Measurements from ENCODE around the gene SPATA9. TPM values are rescaled to one million over a fixed set of nuclear protein-coding genes. Genes with fewer than 3 reads are reported as not detected.

Gene SPATA9
- total and polyA plus RNA-seq, 4 donors: 0.28 to 0.49 TPM; not detected in 2

DNA sequence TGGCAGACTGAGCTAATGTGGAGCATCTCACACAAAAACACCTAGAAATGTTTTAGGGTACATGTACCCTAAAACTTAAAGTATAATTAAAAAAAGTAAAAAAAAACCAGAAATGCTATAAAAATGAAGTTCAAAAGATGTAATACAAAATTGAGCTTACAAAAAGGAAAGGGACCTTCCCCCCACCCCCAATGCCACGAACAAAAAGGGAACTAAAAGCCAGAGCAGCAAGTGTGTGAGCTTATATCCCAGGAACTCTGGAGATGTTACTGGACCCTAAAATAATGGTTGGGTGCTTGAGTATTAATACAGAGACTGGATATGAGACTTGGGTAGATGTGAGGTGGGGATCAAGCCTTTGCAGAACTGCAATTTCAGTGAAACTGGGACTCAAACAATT lies 11.0 kb downstream of the SPATA9 start:
- no peak for TF ChIP-seq FOXA2 (IDR thresholded peaks at IDR 0.05)
- TF ChIP-seq, protein P1, sequence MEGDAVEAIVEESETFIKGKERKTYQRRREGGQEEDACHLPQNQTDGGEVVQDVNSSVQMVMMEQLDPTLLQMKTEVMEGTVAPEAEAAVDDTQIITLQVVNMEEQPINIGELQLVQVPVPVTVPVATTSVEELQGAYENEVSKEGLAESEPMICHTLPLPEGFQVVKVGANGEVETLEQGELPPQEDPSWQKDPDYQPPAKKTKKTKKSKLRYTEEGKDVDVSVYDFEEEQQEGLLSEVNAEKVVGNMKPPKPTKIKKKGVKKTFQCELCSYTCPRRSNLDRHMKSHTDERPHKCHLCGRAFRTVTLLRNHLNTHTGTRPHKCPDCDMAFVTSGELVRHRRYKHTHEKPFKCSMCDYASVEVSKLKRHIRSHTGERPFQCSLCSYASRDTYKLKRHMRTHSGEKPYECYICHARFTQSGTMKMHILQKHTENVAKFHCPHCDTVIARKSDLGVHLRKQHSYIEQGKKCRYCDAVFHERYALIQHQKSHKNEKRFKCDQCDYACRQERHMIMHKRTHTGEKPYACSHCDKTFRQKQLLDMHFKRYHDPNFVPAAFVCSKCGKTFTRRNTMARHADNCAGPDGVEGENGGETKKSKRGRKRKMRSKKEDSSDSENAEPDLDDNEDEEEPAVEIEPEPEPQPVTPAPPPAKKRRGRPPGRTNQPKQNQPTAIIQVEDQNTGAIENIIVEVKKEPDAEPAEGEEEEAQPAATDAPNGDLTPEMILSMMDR (IDR thresholded peaks at IDR 0.05; ENCODE audit: low read depth, low read length, missing input control): no peak
- TF ChIP-seq, protein P2, sequence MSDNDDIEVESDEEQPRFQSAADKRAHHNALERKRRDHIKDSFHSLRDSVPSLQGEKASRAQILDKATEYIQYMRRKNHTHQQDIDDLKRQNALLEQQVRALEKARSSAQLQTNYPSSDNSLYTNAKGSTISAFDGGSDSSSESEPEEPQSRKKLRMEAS (IDR thresholded peaks at IDR 0.05): no peak
- no peak for TF ChIP-seq TAF1 (conservative IDR thresholded peaks at IDR 0.05)
- no peak for TF ChIP-seq HNF4A (conservative IDR thresholded peaks at IDR 0.05)
- TF ChIP-seq RAD21 (IDR thresholded peaks at IDR 0.05): no peak
- TF ChIP-seq, protein P3, sequence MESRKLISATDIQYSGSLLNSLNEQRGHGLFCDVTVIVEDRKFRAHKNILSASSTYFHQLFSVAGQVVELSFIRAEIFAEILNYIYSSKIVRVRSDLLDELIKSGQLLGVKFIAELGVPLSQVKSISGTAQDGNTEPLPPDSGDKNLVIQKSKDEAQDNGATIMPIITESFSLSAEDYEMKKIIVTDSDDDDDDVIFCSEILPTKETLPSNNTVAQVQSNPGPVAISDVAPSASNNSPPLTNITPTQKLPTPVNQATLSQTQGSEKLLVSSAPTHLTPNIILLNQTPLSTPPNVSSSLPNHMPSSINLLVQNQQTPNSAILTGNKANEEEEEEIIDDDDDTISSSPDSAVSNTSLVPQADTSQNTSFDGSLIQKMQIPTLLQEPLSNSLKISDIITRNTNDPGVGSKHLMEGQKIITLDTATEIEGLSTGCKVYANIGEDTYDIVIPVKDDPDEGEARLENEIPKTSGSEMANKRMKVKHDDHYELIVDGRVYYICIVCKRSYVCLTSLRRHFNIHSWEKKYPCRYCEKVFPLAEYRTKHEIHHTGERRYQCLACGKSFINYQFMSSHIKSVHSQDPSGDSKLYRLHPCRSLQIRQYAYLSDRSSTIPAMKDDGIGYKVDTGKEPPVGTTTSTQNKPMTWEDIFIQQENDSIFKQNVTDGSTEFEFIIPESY (IDR thresholded peaks at IDR 0.05): no peak
- TF ChIP-seq RXRA (IDR thresholded peaks at IDR 0.05): no peak
- no peak for TF ChIP-seq JUND (IDR thresholded peaks at IDR 0.05)
- no peak for TF ChIP-seq FOXA1 (IDR thresholded peaks at IDR 0.05)
- no peak for TF ChIP-seq SP1 (IDR thresholded peaks at IDR 0.05)
- TF ChIP-seq HNF4G (IDR thresholded peaks at IDR 0.05): no peak
- TF ChIP-seq NR2F2 (IDR thresholded peaks at IDR 0.05): no peak
- no peak for TF ChIP-seq GABPA (IDR thresholded peaks at IDR 0.05 in 1 of 2, conservative IDR thresholded peaks at IDR 0.05 in 1 of 2)
- no peak for TF ChIP-seq EGR1 (IDR thresholded peaks at IDR 0.05; ENCODE audit: low read depth in 2 of 2)
- TF ChIP-seq, protein P4, sequence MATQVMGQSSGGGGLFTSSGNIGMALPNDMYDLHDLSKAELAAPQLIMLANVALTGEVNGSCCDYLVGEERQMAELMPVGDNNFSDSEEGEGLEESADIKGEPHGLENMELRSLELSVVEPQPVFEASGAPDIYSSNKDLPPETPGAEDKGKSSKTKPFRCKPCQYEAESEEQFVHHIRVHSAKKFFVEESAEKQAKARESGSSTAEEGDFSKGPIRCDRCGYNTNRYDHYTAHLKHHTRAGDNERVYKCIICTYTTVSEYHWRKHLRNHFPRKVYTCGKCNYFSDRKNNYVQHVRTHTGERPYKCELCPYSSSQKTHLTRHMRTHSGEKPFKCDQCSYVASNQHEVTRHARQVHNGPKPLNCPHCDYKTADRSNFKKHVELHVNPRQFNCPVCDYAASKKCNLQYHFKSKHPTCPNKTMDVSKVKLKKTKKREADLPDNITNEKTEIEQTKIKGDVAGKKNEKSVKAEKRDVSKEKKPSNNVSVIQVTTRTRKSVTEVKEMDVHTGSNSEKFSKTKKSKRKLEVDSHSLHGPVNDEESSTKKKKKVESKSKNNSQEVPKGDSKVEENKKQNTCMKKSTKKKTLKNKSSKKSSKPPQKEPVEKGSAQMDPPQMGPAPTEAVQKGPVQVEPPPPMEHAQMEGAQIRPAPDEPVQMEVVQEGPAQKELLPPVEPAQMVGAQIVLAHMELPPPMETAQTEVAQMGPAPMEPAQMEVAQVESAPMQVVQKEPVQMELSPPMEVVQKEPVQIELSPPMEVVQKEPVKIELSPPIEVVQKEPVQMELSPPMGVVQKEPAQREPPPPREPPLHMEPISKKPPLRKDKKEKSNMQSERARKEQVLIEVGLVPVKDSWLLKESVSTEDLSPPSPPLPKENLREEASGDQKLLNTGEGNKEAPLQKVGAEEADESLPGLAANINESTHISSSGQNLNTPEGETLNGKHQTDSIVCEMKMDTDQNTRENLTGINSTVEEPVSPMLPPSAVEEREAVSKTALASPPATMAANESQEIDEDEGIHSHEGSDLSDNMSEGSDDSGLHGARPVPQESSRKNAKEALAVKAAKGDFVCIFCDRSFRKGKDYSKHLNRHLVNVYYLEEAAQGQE (IDR thresholded peaks at IDR 0.05): no peak
- no peak for TF ChIP-seq YY1 (IDR thresholded peaks at IDR 0.05)
- TF ChIP-seq, protein P5, sequence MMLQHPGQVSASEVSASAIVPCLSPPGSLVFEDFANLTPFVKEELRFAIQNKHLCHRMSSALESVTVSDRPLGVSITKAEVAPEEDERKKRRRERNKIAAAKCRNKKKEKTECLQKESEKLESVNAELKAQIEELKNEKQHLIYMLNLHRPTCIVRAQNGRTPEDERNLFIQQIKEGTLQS (IDR thresholded peaks at IDR 0.05): no peak
- Histone ChIP-seq H3K9me3 (ENCODE audit: control insufficient read depth in 4 of 4, low read length in 3 of 4) (no peaks in the 10 kb centered on the region), H3K9ac (ENCODE audit: low read depth in 1 of 2, low read length in 2 of 2) (no peak overlapping the region), H3K27ac (ENCODE audit: low read depth in 1 of 2, low read length in 2 of 2) (no peak overlapping the region), H3K36me3 (ENCODE audit: control insufficient read depth in 4 of 4, insufficient read depth in 3 of 4, low read depth in 1 of 4, low read length in 3 of 4) (no peaks in the 10 kb centered on the region), H3K4me1 (ENCODE audit: control insufficient read depth in 4 of 4, insufficient read depth in 4 of 4, low read length in 3 of 4) (peaks cover 3 to 25% (median 17%) of the 10 kb centered on the region in 4 donors), H3K4me3 (ENCODE audit: low read depth in 1 of 3, low read length in 3 of 3) (no peak overlapping the region), H3K27me3 (ENCODE audit: control insufficient read depth in 4 of 4, insufficient read depth in 4 of 4, low read length in 3 of 4) (no peaks in the 10 kb centered on the region)
- 84% methylated on average over 1 of the region's 1 CpG for WGBS
- no peak for DNase-seq (ENCODE audit: low spot score)

Measured in liver (tissue), 9 donors.